Neural progenitor cell (in vitro differentiated cells): ENCODE data around the gene MICAL2. TPM values are rescaled to one million over a fixed set of nuclear protein-coding genes. Genes with fewer than 3 reads are reported as not detected.

Source experiments
- DNase-seq: peaks from one replicate; pipeline ENCODE4 v3.0.0-alpha.2; 2016; ENCODE audit warnings: low spot score
- H2AFZ ChIP-seq: fragments of 200-600 bp; sonication (generic); replicated peaks from 2 replicates; pipeline ENCODE4 v1.6.1; 2016; ENCODE audit warnings: antibody characterized with exemption
- H3F3A ChIP-seq: fragments of 200-600 bp; sonication (generic); 2 replicates; pipeline ENCODE4 v1.6.1; 2016; ENCODE audit warnings: antibody characterized with exemption, low read depth
- H3K27ac ChIP-seq: fragments of 200-600 bp; sonication (generic); 2 replicates; pipeline ENCODE4 v1.5.1; 2016; ENCODE audit warnings: mild to moderate bottlenecking
- H3K27me3 ChIP-seq: fragments of 200-600 bp; sonication (generic); 2 replicates; pipeline ENCODE4 v1.6.1; 2016; ENCODE audit warnings: mild to moderate bottlenecking, moderate library complexity
- H3K36me3 ChIP-seq: fragments of 200-600 bp; sonication (generic); 2 replicates; pipeline ENCODE4 v1.5.1; 2016
- H3K4me1 ChIP-seq: fragments of 200-600 bp; sonication (generic); 2 replicates; pipeline ENCODE4 v1.6.1; 2016; ENCODE audit warnings: mixed run types
- H3K4me2 ChIP-seq: fragments of 200-600 bp; sonication (generic); 2 replicates; pipeline ENCODE4 v1.6.1; 2016
- H3K4me3 ChIP-seq: fragments of 200-600 bp; sonication (generic); 2 replicates; pipeline ENCODE4 v1.5.1; 2016
- H3K79me2 ChIP-seq: fragments of 200-600 bp; sonication (generic); 2 replicates; pipeline ENCODE4 v1.6.1; 2016; ENCODE audit warnings: low read depth
- H3K9ac ChIP-seq: fragments of 200-600 bp; sonication (generic); 2 replicates; pipeline ENCODE4 v1.6.1; 2016
- H3K9me3 ChIP-seq: fragments of 200-600 bp; sonication (generic); 2 replicates; pipeline ENCODE4 v1.5.1; 2016; ENCODE audit warnings: low read depth
- H4K20me1 ChIP-seq: fragments of 200-600 bp; sonication (generic); 2 replicates; pipeline ENCODE4 v1.6.1; 2016; ENCODE audit warnings: low read depth
- H3K27ac Mint-ChIP-seq: 3 replicates; pipeline ENCODE4 v1.8.0; 2021; ENCODE audit warnings: mixed read lengths
- H3K27me3 Mint-ChIP-seq: 2 replicates; pipeline ENCODE4 v1.8.0; 2022; ENCODE audit warnings: low read depth, mild to moderate bottlenecking, inconsistent platforms, moderate library complexity, mixed read lengths; ENCODE audit not compliant: insufficient read depth
- H3K36me3 Mint-ChIP-seq: 3 replicates; pipeline ENCODE4 v1.8.0; 2021; ENCODE audit warnings: mixed read lengths
- H3K4me1 Mint-ChIP-seq: 3 replicates; pipeline ENCODE4 v1.8.0; 2021; ENCODE audit warnings: mixed read lengths
- H3K4me3 Mint-ChIP-seq: 3 replicates; pipeline ENCODE4 v1.8.0; 2021; ENCODE audit warnings: mild to moderate bottlenecking, moderate library complexity, mixed read lengths
- H3K9me3 Mint-ChIP-seq: 3 replicates; pipeline ENCODE4 v1.8.0; 2020; ENCODE audit warnings: mixed read lengths
- EZH2 ChIP-seq: fragments of 200-600 bp; sonication (generic); IDR thresholded peaks from 2 replicates; pipeline ENCODE4 v1.6.1; 2017; ENCODE audit warnings: antibody characterized with exemption, mild to moderate bottlenecking, moderate library complexity
- EZH2phosphoT487 ChIP-seq: fragments of 200-600 bp; sonication (generic); IDR thresholded peaks from 2 replicates; pipeline ENCODE4 v1.6.1; 2017; ENCODE audit warnings: antibody characterized with exemption
- total RNA-seq: library from RNA; depleted of rRNA; stranded (reverse); fragments of >200 nt; gene quantifications from 2 replicates; pipeline ENCODE4 v1.2.3, GENCODE V29; 2015; ENCODE audit warnings: low replicate concordance
- TF ChIP-seq, protein P1 (sequence below): fragments of 200-600 bp; sonication (generic); IDR thresholded peaks from 2 replicates; pipeline ENCODE4 v1.5.1; 2017; ENCODE audit warnings: antibody characterized with exemption, mild to moderate bottlenecking

Gene MICAL2
- total RNA-seq, 1 donor from 2014 or later: 0.60 TPM

DNA sequence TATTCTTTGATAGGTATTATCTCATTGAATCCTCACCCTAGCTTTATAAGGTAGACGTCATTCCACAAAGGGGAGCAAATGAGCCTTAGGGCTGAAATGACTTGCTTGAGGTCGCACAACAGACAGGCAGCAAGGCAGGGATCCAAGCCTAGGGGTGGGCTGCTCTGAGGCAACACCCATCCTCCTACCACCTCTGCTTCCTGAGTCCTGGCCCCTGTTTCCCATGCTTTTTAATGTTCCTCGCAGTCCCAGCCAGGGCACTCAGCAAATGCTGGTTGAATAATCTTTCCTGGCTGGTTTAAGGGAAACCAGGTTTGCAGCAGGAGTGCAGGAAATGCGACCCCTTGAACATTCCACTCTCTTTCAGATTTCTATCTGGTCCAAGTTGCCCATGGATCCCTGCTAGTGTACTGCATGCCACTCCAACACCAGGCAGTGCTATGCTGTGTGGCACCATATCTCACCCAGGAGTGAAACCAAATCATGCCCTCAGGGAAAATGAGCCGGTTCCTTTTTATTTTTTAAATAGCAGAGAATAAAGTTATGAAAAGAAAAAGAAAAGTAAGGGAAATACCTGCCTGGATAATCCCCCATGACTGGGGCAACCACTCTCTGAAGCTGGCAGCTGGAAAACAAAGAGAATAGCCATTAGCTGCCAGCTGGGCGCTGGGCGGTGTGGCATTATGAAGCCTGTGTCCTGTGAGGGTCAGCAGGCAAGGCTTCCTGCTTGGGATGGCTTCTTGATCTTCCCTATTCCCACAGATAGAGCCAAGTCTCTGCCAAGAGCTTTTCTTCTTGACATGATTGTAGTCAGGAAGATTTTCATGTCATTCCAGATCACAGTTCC, 21.8 kb downstream of the MICAL2 start:
- H3K27ac ChIP-seq: no peak overlapping the region
- no peaks in the 10 kb centered on the region for H4K20me1 ChIP-seq
- no peaks in the 10 kb centered on the region for H3K9me3 Mint-ChIP-seq
- no peak overlapping the region for H2AFZ ChIP-seq
- no peaks in the 10 kb centered on the region for H3K36me3 ChIP-seq
- no peaks in the 10 kb centered on the region for H3K4me1 Mint-ChIP-seq
- no peaks in the 10 kb centered on the region for H3F3A ChIP-seq
- H3K4me3 ChIP-seq: no peak overlapping the region
- H3K4me3 Mint-ChIP-seq: no peak overlapping the region
- peaks cover 13% of the 10 kb centered on the region for H3K27me3 Mint-ChIP-seq
- no peaks in the 10 kb centered on the region for H3K79me2 ChIP-seq
- TF ChIP-seq EZH2phosphoT487 (no peak), EZH2 (no peak)
- TF ChIP-seq, protein P1, sequence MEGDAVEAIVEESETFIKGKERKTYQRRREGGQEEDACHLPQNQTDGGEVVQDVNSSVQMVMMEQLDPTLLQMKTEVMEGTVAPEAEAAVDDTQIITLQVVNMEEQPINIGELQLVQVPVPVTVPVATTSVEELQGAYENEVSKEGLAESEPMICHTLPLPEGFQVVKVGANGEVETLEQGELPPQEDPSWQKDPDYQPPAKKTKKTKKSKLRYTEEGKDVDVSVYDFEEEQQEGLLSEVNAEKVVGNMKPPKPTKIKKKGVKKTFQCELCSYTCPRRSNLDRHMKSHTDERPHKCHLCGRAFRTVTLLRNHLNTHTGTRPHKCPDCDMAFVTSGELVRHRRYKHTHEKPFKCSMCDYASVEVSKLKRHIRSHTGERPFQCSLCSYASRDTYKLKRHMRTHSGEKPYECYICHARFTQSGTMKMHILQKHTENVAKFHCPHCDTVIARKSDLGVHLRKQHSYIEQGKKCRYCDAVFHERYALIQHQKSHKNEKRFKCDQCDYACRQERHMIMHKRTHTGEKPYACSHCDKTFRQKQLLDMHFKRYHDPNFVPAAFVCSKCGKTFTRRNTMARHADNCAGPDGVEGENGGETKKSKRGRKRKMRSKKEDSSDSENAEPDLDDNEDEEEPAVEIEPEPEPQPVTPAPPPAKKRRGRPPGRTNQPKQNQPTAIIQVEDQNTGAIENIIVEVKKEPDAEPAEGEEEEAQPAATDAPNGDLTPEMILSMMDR: no peak
- H3K27me3 ChIP-seq: no peaks in the 10 kb centered on the region
- H3K9me3 ChIP-seq: no peaks in the 10 kb centered on the region
- no peaks in the 10 kb centered on the region for H3K4me1 ChIP-seq
- H3K9ac ChIP-seq: no peak overlapping the region
- DNase-seq: no peak
- H3K4me2 ChIP-seq: no peak overlapping the region
- H3K27ac Mint-ChIP-seq: no peak overlapping the region
- no peaks in the 10 kb centered on the region for H3K36me3 Mint-ChIP-seq

DNA sequence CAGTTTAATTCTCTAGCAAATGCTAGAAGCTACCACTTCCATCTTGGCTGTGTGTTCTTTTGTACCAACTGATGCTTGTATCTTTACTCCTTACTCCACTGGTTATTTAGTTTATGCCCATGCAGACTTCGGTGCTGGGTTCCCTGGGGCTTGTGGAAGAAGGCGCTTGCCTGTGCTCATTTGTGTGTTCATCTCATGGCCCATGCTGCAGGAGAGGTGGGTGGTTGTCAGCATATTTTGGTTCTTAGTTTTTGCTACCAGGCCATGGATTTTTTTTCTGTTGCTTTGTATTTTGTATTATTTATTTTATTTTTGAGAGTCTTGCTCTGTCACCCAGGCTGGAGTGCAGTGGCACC, 22.4 kb downstream of the MICAL2 start:
- Histone ChIP-seq H3K79me2 (no peaks in the 10 kb centered on the region), H3K27me3 (no peaks in the 10 kb centered on the region), H3K36me3 (no peaks in the 10 kb centered on the region), H3F3A (no peaks in the 10 kb centered on the region), H3K27ac (no peak overlapping the region), H3K4me3 (no peak overlapping the region), H3K9ac (no peak overlapping the region), H3K4me1 (peaks cover 3% of the 10 kb centered on the region), H3K4me2 (no peak overlapping the region), H2AFZ (no peak overlapping the region), H4K20me1 (no peaks in the 10 kb centered on the region), H3K9me3 (no peaks in the 10 kb centered on the region)
- Mint-ChIP-seq H3K27me3 (peaks cover 13% of the 10 kb centered on the region), H3K27ac (no peak overlapping the region), H3K4me1 (peaks cover 4% of the 10 kb centered on the region), H3K9me3 (no peaks in the 10 kb centered on the region), H3K36me3 (no peaks in the 10 kb centered on the region), H3K4me3 (no peak overlapping the region)
- TF ChIP-seq EZH2 (no peak), EZH2phosphoT487 (no peak)
- TF ChIP-seq, protein P1: no peak
- no peak for DNase-seq

DNA sequence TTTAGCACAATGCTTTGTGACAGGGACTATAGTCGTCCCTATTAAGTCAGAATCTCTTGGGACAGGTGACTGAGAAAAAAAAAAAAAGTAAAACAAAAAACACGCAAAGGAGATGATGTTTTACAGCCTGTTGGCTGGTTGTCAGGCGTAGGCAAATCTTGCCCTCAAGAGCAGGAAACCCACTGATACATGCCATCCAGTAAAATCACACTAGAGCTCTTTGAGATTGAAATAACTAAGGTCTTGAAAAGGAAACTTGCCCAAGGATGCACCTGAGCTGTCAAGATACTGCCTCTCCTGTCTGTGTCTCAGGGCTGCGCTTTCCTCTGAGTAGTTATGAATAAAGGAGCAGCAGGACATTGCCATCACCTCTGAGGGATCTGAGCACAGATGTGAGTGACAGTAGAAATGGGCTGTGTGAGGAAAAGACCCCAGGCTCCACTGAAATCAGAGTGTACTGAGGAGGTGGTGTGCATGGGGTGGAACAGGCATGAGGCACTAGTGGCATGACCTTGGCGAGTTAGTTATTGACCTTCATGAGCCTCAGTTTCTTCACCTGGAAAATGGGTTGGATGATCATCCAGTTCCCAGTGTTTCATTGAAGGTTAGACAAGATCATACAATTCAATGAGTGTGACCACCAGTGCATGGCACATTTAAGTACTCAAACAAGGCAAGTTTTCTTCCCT, 23.3 kb downstream of the MICAL2 start:
- no peaks in the 10 kb centered on the region for H3K9me3 ChIP-seq
- Mint-ChIP-seq H3K27me3 (peaks cover 13% of the 10 kb centered on the region), H3K27ac (no peak overlapping the region), H3K36me3 (no peaks in the 10 kb centered on the region), H3K4me3 (no peak overlapping the region), H3K4me1 (peaks cover 10% of the 10 kb centered on the region), H3K9me3 (no peaks in the 10 kb centered on the region)
- H3K27ac ChIP-seq: no peak overlapping the region
- no peak for DNase-seq
- no peak overlapping the region for H3K4me2 ChIP-seq
- H3K36me3 ChIP-seq: no peaks in the 10 kb centered on the region
- peaks cover 10% of the 10 kb centered on the region for H3K4me1 ChIP-seq
- TF ChIP-seq, protein P1: no peak
- TF ChIP-seq EZH2 (no peak), EZH2phosphoT487 (no peak)
- no peak overlapping the region for H3K4me3 ChIP-seq
- H3F3A ChIP-seq: no peaks in the 10 kb centered on the region
- no peak overlapping the region for H3K9ac ChIP-seq
- H4K20me1 ChIP-seq: no peaks in the 10 kb centered on the region
- no peaks in the 10 kb centered on the region for H3K79me2 ChIP-seq
- H2AFZ ChIP-seq: no peak overlapping the region
- H3K27me3 ChIP-seq: no peaks in the 10 kb centered on the region
